K562 (cell line): ENCODE results near the gene PCGF6. TPM values are rescaled to one million over a fixed set of nuclear protein-coding genes. Genes with fewer than 3 reads are reported as not detected.

Experiments
- ATF3 ChIP-seq, 2 experiments: fragments of 450-650 bp in 1 of 2; sonication (generic) in 1 of 2; formaldehyde crosslinking in 1 of 2; IDR thresholded peaks in 1 of 2; conservative IDR thresholded peaks in 1 of 2; 2 replicates each; pipeline versions ENCODE4 v1.6.1 to v1.8.1; 2016 to 2023; ENCODE audit warnings: mild to moderate bottlenecking in 2 of 2, moderate library complexity in 2 of 2, inconsistent platforms in 1 of 2, missing genetic modification reagents in 1 of 2
- C11orf30 ChIP-seq: fragments of 450-650 bp; IDR thresholded peaks from 2 replicates; pipeline ENCODE4 v1.6.1; 2016; ENCODE audit warnings: low read depth, mild to moderate bottlenecking
- CAMTA2 ChIP-seq: fragments of 250-450 bp; sonication (Bioruptor Pico); conservative IDR thresholded peaks from 2 replicates; pipeline ENCODE4 v1.5.1; 2022
- CCAR2 ChIP-seq: fragments of 200-400 bp; formaldehyde crosslinking; IDR thresholded peaks from 2 replicates; pipeline ENCODE4 v1.6.1; 2017; ENCODE audit warnings: mild to moderate bottlenecking, low read depth, low read length
- CEBPG ChIP-seq, 3 experiments: fragments of 200-800 bp in 1 of 3; sonication (Bioruptor generic) in 1 of 3; sonication (generic) in 1 of 3; formaldehyde crosslinking in 1 of 3; IDR thresholded peaks in 2 of 3; conservative IDR thresholded peaks in 1 of 3; 2 replicates each; pipeline versions ENCODE4 v1.6.1 to v1.8.0; 2016 to 2022; ENCODE audit warnings: missing compliant biosample characterization in 2 of 3, missing genetic modification characterization in 2 of 3, mild to moderate bottlenecking in 1 of 3, missing genetic modification reagents in 1 of 3
- ETV1 ChIP-seq: fragments of 450-650 bp; conservative IDR thresholded peaks from 2 replicates; pipeline ENCODE4 v1.6.1; 2016; ENCODE audit warnings: missing genetic modification characterization, control low read depth, low read depth, missing compliant biosample characterization
- KHSRP ChIP-seq: fragments of 450-650 bp; IDR thresholded peaks from 2 replicates; pipeline ENCODE4 v1.6.1; 2017
- MAFF ChIP-seq: IDR thresholded peaks from 2 replicates; pipeline ENCODE4 v1.6.1; 2012; ENCODE audit warnings: low read length, improper control_type of control experiment
- MXD1 ChIP-seq: fragments of 250-450 bp; sonication (Bioruptor Pico); IDR thresholded peaks from 2 replicates; pipeline ENCODE4 v1.8.0; 2021; ENCODE audit warnings: borderline replicate concordance, mild to moderate bottlenecking, moderate library complexity; ENCODE audit not compliant: poor library complexity, severe bottlenecking
- PML ChIP-seq: IDR thresholded peaks from 2 replicates; pipeline ENCODE4 v1.6.1; 2012; ENCODE audit warnings: low read length, inconsistent platforms
- TEAD1 ChIP-seq, 2 experiments: fragments of 450-650 bp in 1 of 2; sonication (generic) in 1 of 2; formaldehyde crosslinking; IDR thresholded peaks; 2 replicates each; pipeline versions ENCODE4 v1.4.0 to v1.8.0; 2020 to 2022; ENCODE audit warnings: mild to moderate bottlenecking in 2 of 2, missing genetic modification reagents in 1 of 2
- ZFP36 ChIP-seq: fragments of 150-350 bp; IDR thresholded peaks from 2 replicates; pipeline ENCODE4 v1.6.1; 2018; ENCODE audit warnings: low read length, low read depth; ENCODE audit not compliant: partially characterized antibody
- ZNF431 ChIP-seq: sonication (generic); formaldehyde crosslinking; IDR thresholded peaks from 2 replicates; pipeline ENCODE4 v1.8.0; 2022; ENCODE audit warnings: mild to moderate bottlenecking, missing genetic modification reagents
- ZNF592 ChIP-seq: fragments of 450-650 bp; IDR thresholded peaks from 2 replicates; pipeline ENCODE4 v1.6.1; 2017; ENCODE audit warnings: antibody characterized with exemption, mild to moderate bottlenecking
- ZSCAN29 ChIP-seq: fragments of 450-650 bp; IDR thresholded peaks from 2 replicates; pipeline ENCODE4 v1.6.1; 2017
- polyA plus RNA-seq, 8 experiments: library from polyadenylated mRNA; depleted of rRNA in 4 of 8; stranded (reverse) in 5 of 8; unstranded in 3 of 8; fragments of >200 nt; fragmentation: Nextera tagmentation in 2 of 8; fragmentation: Illumina TruSeq in 1 of 8; extraction: Ambion mirVana in 2 of 8; extraction: Trizol in 1 of 8; gene quantifications; 2 replicates each; pipeline versions ENCODE4 v1.2.1 to v1.2.3, GENCODE V29; 2011 to 2014; ENCODE audit warnings: inconsistent platforms in 1 of 8, missing spikeins in 1 of 8
- total RNA-seq, 7 experiments: library from RNA; depleted of rRNA in 6 of 7; stranded (reverse); fragments of >200 nt in 6 of 7; fragmentation: Illumina TruSeq in 2 of 7; extraction: Trizol in 2 of 7; gene quantifications; 2 replicates each; pipeline versions ENCODE4 v1.2.1 to v1.2.3, GENCODE V29; 2011 to 2021; ENCODE audit warnings: low replicate concordance in 1 of 7
- TF ChIP-seq, protein P1 (sequence below): fragments of 250-450 bp; sonication (Bioruptor Pico); IDR thresholded peaks from 2 replicates; pipeline ENCODE4 v1.8.0; 2022; ENCODE audit warnings: inconsistent platforms
- TF ChIP-seq, protein P2 (sequence below): fragments of 450-650 bp; formaldehyde crosslinking; IDR thresholded peaks from 2 replicates; pipeline ENCODE4 v1.4.0; 2020; ENCODE audit warnings: mild to moderate bottlenecking, moderate library complexity

The PCGF6 gene
- total and polyA plus RNA-seq, 9 of the 15 experiments (the other 6 are each of a cell fraction or from before 2014, with no cell fraction given) = 8.4 to 24.6 (median 20.6) TPM

- TF ChIP-seq ETV1 (tag) (peak; percentile 78), ATF3 (IDR thresholded peaks at IDR 0.05) (peak; percentile 64), ATF3 (CRISPR knock-in tag; conservative IDR thresholded peaks at IDR 0.05) (no peak), ZFP36 (no peak), C11orf30 (peak; percentile 75), MAFF (no peak), KHSRP (no peak), CAMTA2 (CRISPR knock-in tag) (no peak), MXD1 (CRISPR knock-in tag) (no peak), PML (peak; percentile 59; the same call in 1 of the 2 replicates), CEBPG (CRISPR knock-in tag; IDR thresholded peaks at IDR 0.05) (no peak), CEBPG (tag; conservative IDR thresholded peaks at IDR 0.05 in 1 of 2, IDR thresholded peaks at IDR 0.05 in 1 of 2) (peak in 1 of 2 experiments; percentile 34; a peak in 1 of 4 replicates), ZNF592 (no peak), TEAD1 (CRISPR knock-in tag; IDR thresholded peaks at IDR 0.05) (peak in 1 of 2 experiments; percentile 83; a peak in 1 of 4 replicates), ZNF431 (CRISPR knock-in tag) (no peak), CCAR2 (no peak), ZSCAN29 (no peak)
- TF ChIP-seq, protein P1, sequence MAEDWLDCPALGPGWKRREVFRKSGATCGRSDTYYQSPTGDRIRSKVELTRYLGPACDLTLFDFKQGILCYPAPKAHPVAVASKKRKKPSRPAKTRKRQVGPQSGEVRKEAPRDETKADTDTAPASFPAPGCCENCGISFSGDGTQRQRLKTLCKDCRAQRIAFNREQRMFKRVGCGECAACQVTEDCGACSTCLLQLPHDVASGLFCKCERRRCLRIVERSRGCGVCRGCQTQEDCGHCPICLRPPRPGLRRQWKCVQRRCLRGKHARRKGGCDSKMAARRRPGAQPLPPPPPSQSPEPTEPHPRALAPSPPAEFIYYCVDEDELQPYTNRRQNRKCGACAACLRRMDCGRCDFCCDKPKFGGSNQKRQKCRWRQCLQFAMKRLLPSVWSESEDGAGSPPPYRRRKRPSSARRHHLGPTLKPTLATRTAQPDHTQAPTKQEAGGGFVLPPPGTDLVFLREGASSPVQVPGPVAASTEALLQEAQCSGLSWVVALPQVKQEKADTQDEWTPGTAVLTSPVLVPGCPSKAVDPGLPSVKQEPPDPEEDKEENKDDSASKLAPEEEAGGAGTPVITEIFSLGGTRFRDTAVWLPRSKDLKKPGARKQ = no peak
- TF ChIP-seq, protein P2, sequence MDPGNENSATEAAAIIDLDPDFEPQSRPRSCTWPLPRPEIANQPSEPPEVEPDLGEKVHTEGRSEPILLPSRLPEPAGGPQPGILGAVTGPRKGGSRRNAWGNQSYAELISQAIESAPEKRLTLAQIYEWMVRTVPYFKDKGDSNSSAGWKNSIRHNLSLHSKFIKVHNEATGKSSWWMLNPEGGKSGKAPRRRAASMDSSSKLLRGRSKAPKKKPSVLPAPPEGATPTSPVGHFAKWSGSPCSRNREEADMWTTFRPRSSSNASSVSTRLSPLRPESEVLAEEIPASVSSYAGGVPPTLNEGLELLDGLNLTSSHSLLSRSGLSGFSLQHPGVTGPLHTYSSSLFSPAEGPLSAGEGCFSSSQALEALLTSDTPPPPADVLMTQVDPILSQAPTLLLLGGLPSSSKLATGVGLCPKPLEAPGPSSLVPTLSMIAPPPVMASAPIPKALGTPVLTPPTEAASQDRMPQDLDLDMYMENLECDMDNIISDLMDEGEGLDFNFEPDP (CRISPR knock-in tag) = no peak
Measured at GRCh38 chr10:103396067-103396788, 45.3 kb upstream of the PCGF6 start, which contains the start of the genes ATP5MK and PDCD11 (continued).
